T-helper 1 cell treated with Interleukin-12 subunit alpha and Interleukin-12 subunit beta and Interleukin-4 antibody, amounts not matched to agents 30 ng/mL and 1 ng/mL, for 36 hours (primary cell): ENCODE data around the gene SLC28A1. TPM values are rescaled to one million over a fixed set of nuclear protein-coding genes. Genes with fewer than 3 reads are reported as not detected.

Experiments used
- intact Hi-C: fragments of 100-400 bp; cut with micrococcal nuclease; formaldehyde crosslinking; loops from one replicate; pipeline ENCODE4 v1.15.1; 2024
- total RNA-seq: library from RNA; stranded (reverse); gene quantifications from 2 replicates; pipeline ENCODE4 v1.2.3, GENCODE V29; 2022

SLC28A1 gene
- total RNA-seq, 1 donor from 2014 or later, result not detected

DNA sequence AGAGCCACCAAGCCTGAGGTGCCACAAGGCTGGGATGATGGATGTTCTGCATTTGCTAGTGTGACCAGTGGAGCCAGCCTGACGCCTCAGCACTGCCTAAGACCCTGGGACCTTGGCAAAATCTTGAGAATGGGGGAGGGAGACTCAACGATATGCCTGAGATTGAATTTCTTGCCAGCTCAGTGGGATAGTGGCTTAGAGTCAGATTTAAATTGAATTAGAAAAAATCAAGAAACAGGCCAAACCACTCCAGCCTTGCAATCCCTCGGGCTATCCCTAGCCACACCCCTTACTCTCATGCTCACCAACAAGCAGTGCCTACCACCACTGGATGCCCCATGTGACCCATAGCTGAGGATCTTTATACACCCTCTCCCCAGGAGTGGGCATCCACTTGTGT lies 78.5 kb downstream of the SLC28A1 start:
- intact Hi-C loops, result no loop called here

DNA sequence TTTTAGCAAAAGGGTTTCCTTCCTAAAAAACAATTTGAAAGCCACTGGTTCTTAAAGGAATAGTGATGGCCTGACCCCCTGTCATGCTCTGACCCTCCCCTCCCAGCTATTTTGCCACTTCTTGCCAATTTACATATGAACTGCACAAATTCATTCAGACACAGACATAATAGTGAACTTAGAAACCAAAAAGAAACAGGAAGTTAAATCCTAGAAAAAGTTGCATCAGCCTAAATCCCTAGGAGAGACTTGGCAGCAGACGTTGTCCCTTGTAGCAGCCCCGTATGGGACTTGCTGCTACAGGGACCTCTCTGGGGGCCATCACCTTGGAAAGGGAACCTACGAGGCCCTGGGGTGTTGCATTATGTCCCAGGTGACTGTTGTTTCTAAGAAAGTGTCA lies 82.9 kb downstream of the SLC28A1 start:
- intact Hi-C loops, result no loop called here

- intact Hi-C loops, result no loop called here
These were observed 83.8 kb downstream of the SLC28A1 start for GRCh38 chr15:84968301-84968700.

- intact Hi-C loops, result no loop called here
These were observed 84.8 kb downstream of the SLC28A1 start for GRCh38 chr15:84969257-84969656.

GRCh38 chr15:84970843-84971242 lies 86.4 kb downstream of the SLC28A1 start:
- intact Hi-C loops, result no loop called here

GRCh38 chr15:84973492-84974460 lies 89.3 kb downstream of the SLC28A1 start:
- intact Hi-C loops, result no loop called here

- intact Hi-C loops, result no loop called here
These were observed 91.4 kb downstream of the SLC28A1 start for GRCh38 chr15:84975871-84976351.

DNA sequence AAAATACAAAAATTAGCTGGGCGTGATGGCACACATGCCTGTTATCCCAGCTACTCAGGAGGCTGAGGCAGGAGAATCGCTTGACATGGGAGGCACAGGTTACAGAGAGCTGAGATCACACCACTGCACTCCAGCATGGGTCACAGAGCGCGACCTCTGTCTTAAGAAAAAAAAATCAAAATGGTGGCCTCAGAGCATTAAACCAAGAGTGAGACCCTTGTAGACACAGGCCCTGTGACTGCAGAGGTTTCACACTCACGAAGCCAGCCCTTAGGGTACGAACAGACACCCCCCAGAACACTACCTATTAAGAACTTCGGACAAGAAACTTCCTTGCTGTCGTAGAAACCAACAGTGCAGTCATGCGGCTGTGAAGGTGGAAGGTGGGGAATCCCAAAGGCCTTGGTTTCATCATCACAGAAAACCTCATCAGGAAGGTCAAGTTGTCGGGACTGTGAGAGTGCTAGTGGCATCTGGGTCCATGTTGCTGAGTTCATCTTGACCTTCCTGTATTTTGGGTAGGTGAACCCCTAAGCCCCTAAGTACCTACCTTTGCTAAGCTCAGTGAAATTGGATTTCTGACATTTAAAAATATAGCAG lies 92.4 kb downstream of the SLC28A1 start:
- intact Hi-C loops, result no loop called here

- intact Hi-C loops, result loop anchor here (1.0 to 10.0 kb wide), 8 partner anchors 9 to 815 kb away; partner anchors contain the start of genes KLHL25, SEC11A, WDR73 and ZNF592
These were observed 95.2 kb downstream of the SLC28A1 start for GRCh38 chr15:84979651-84980050.

- intact Hi-C loops, result loop anchor here (1.0 to 10.0 kb wide), 10 partner anchors 8 to 814 kb away; partner anchors contain the start of genes KLHL25, SEC11A, WDR73 and ZNF592
These were observed 96.0 kb downstream of the SLC28A1 start for GRCh38 chr15:84980196-84981053.

GRCh38 chr15:84981054-84981710 lies 96.7 kb downstream of the SLC28A1 start:
- intact Hi-C loops, result loop anchor here (1.0 to 10.0 kb wide), 6 partner anchors 53 to 383 kb away; partner anchors contain the start of gene ZNF592

- intact Hi-C loops, result loop anchor here (1.0 to 10.0 kb wide), 6 partner anchors 54 to 384 kb away; partner anchors contain the start of gene ZNF592
These were observed 97.3 kb downstream of the SLC28A1 start, which contains the start of gene PDE8A for GRCh38 chr15:84981711-84982300. TSS of gene PDE8A (plus strand) at chr15:84981856. CDS start at chr15:84982163, 307 bp downstream.

- intact Hi-C loops, result loop anchor here (10.0 kb wide), 1 partner anchor 182 kb away; no protein-coding TSS in a partner anchor
These were observed 97.9 kb downstream of the SLC28A1 start for GRCh38 chr15:84982301-84982920.

DNA sequence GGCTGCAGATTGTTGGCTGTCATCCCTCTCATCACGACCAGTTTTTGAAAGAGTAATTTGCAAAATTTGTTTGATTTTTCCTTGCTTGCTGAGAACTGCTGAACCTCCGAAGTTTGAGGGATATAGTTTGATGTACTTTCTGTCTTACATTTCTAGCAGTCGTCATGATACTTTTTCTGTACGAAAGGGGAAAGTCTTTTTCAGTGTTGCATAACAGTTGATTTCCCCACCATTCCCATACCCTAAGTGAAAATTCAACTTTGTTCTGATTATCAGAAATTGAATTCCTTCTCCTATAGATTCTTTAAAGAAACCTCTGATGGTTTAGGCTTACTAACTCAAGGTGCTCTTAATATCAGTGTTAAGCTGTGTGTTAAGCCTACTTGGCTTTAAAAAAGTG lies 98.8 kb downstream of the SLC28A1 start:
- intact Hi-C loops, result loop anchor here (10.0 kb wide), 1 partner anchor 182 kb away; no protein-coding TSS in a partner anchor

DNA sequence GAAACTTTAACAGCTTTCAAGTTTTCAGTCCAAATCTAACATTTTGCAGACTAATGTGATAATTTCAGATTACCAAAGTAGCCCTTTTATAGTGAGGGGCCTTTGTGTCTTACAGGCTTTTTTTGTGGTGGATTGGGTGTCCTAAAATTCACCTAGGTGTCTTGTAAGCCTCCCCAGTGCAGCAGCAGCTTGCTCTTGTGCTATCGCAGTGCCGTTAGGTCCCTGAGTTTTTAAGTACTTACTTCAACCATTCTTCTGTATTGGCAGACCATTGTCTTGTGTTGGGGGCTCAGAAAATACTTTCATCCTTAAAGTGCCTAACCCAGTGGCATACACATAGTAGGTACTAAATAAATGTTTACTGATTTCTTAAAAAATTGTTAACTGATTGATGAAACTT lies 99.2 kb downstream of the SLC28A1 start:
- intact Hi-C loops, result loop anchor here (10.0 kb wide), 1 partner anchor 181 kb away; no protein-coding TSS in a partner anchor

- intact Hi-C loops, result loop anchor here (10.0 kb wide), 1 partner anchor 180 kb away; no protein-coding TSS in a partner anchor
These were observed 100.7 kb downstream of the SLC28A1 start for GRCh38 chr15:84985158-84985557.

- intact Hi-C loops, result loop anchor here (10.0 kb wide), 1 partner anchor 177 kb away; no protein-coding TSS in a partner anchor
These were observed 102.9 kb downstream of the SLC28A1 start for GRCh38 chr15:84987351-84987750.

DNA sequence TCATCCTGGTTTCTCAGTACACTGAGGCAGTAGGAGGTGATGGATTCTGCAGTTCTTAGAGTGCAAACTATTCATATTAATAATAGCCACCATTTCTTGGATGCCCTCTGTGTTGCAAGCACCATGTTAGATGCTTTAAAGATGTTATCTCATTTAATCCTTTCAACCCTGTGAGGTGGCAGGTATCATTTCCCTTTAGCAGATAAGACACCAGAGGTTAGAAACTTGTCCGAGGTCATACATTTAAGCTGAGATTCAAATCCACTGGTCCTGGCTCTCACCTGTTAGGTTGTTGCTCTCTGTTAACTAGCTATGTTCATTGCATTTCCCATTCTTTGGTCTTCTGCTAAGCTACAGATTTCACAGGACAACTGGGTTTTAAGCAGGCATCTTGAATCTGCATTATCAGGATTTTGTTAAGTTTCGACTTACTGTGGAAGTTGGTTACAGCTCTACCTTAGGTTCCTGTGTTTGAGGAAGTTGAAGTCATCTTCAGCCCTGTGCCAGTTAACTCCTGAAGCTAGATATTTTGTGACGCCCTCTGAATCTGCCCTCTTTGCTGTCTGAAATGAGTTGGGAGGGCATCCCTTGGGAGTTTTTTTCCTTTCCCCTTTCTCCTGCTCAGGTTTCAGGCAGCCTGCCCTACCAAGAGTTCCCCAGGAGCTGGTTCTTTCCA lies 103.6 kb downstream of the SLC28A1 start:
- intact Hi-C loops, result loop anchor here (1.0 to 10.0 kb wide), 2 partner anchors 8 to 177 kb away; no protein-coding TSS in a partner anchor
